Breast epithelium (tissue), 4 donors: ENCODE results near the gene PLPPR3. TPM values are rescaled to one million over a fixed set of nuclear protein-coding genes. Genes with fewer than 3 reads are reported as not detected.

Source experiments
- DNase-seq, 2 donors: peaks; one replicate each; pipeline ENCODE4 v3.0.0-alpha.2; 2019; ENCODE audit warnings: low spot score in 2 of 2
- H3K27ac ChIP-seq, 2 donors: fragments of 200-600 bp; sonication (generic) in 1 of 2; one replicate each; pipeline ENCODE4 v1.5.1; 2016 to 2019; ENCODE audit warnings: mild to moderate bottlenecking in 1 of 2
- H3K27me3 ChIP-seq, 2 donors: fragments of 200-600 bp; sonication (generic) in 1 of 2; one replicate each; pipeline versions ENCODE4 v1.5.1 to v1.6.0; 2017 to 2019; ENCODE audit warnings: control low read depth in 1 of 2, mild to moderate bottlenecking in 1 of 2
- H3K36me3 ChIP-seq: fragments of 200-600 bp; one replicate; pipeline ENCODE4 v1.5.1; 2019
- H3K4me1 ChIP-seq, 2 donors: fragments of 200-600 bp; sonication (generic); one replicate each; pipeline ENCODE4 v1.5.1; 2016 to 2019; ENCODE audit warnings: control low read depth in 1 of 2
- H3K4me3 ChIP-seq, 3 donors: fragments of 200-600 bp; sonication (generic); 1 replicate in 2 of 3; 2 replicates in 1 of 3; pipeline ENCODE4 v1.5.1; 2016 to 2019; ENCODE audit warnings: mild to moderate bottlenecking in 3 of 3, moderate library complexity in 2 of 3
- H3K9me3 ChIP-seq, 2 donors: fragments of 200-600 bp; sonication (generic) in 1 of 2; one replicate each; pipeline ENCODE4 v1.5.1; 2016 to 2019; ENCODE audit warnings: control low read depth in 1 of 2
- POLR2A ChIP-seq: fragments of 450-650 bp; IDR thresholded peaks from one replicate; pipeline ENCODE4 v1.6.1; 2016; ENCODE audit warnings: antibody characterized with exemption, mild to moderate bottlenecking, moderate library complexity
- POLR2AphosphoS5 ChIP-seq, 3 donors: sonication (generic); formaldehyde crosslinking; IDR thresholded peaks; one replicate each; pipeline ENCODE4 v1.6.1; 2017; ENCODE audit warnings: antibody characterized with exemption in 3 of 3
- intact Hi-C: fragments of 100-400 bp; cut with DNase I; formaldehyde crosslinking; loops from one replicate; pipeline ENCODE4 v1.15.1; 2023; ENCODE audit warnings: low total_unique reads
- total RNA-seq, 3 donors: library from RNA; depleted of rRNA; stranded (reverse); fragments of >200 nt; gene quantifications; one replicate each; pipeline ENCODE4 v1.1.0, GENCODE V29; 2016
- TF ChIP-seq, protein P1 (sequence below), 3 donors: fragments of 450-650 bp; IDR thresholded peaks; one replicate each; pipeline ENCODE4 v1.5.1; 2016 to 2017; ENCODE audit warnings: antibody characterized with exemption in 3 of 3, mild to moderate bottlenecking in 3 of 3, moderate library complexity in 3 of 3

Gene PLPPR3
- total RNA-seq, 3 donors from 2014 or later, result 6.9 to 9.1 TPM; not detected in 1

DNA sequence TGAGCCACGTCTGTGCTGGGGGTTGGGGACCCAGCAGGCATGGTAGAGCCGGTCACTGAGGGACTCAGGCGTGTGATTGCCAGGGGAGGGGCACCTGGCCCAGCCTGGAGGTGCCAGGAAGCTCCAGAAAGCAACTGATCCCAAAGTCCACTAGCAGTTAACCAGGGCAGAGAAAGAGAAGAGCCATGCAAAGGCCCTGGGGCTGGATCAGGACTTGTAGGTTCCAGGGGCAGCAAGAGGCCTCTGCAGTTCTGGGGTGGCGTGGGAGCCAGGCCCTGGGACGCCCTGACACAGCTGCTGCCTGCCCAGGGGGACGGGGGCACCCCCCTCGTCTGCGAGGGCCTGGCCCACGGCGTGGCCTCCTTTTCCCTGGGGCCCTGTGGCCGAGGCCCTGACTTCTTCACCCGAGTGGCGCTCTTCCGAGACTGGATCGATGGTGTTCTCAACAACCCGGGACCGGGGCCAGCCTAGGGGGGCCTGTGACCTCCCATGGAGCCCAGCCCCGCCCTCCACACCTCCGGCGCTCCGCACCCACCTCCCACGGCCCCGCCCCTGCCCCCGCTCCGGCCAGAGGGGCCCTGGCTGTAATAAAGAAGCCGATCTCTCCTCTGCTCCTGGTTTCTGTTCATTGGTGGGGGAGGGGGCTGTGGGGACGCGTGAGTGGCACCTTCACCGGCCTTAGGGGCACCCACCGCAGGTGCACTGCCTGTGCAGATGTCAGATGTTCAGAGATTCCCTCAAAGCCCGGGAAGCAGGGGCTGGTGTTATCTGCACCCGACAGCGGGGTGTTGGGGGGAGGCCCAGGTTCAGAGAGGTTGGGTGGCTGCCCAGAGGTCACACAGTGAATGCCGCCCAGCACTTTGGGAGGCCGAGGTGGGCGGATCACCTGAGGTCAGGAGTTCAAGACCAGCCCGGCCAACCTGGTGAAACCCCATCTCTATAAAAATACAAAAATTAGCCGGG, 9.9 kb upstream of the PLPPR3 start:
- H3K4me3 ChIP-seq, result no peak overlapping the region
- no peaks in the 10 kb centered on the region for H3K36me3 ChIP-seq
- intact Hi-C loops, result no loop called here
- H3K9me3 ChIP-seq, result no peaks in the 10 kb centered on the region
- TF ChIP-seq, protein P1, sequence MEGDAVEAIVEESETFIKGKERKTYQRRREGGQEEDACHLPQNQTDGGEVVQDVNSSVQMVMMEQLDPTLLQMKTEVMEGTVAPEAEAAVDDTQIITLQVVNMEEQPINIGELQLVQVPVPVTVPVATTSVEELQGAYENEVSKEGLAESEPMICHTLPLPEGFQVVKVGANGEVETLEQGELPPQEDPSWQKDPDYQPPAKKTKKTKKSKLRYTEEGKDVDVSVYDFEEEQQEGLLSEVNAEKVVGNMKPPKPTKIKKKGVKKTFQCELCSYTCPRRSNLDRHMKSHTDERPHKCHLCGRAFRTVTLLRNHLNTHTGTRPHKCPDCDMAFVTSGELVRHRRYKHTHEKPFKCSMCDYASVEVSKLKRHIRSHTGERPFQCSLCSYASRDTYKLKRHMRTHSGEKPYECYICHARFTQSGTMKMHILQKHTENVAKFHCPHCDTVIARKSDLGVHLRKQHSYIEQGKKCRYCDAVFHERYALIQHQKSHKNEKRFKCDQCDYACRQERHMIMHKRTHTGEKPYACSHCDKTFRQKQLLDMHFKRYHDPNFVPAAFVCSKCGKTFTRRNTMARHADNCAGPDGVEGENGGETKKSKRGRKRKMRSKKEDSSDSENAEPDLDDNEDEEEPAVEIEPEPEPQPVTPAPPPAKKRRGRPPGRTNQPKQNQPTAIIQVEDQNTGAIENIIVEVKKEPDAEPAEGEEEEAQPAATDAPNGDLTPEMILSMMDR (IDR thresholded peaks at IDR 0.05), result no peak
- TF ChIP-seq POLR2AphosphoS5 (IDR thresholded peaks at IDR 0.05), result no peak
- no peak for TF ChIP-seq POLR2A
- H3K27me3 ChIP-seq, result peaks cover 8 to 43% of the 10 kb centered on the region in 2 donors
- no peak overlapping the region for H3K27ac ChIP-seq
- DNase-seq, result no peak
- H3K4me1 ChIP-seq, result no peaks in the 10 kb centered on the region

DNA sequence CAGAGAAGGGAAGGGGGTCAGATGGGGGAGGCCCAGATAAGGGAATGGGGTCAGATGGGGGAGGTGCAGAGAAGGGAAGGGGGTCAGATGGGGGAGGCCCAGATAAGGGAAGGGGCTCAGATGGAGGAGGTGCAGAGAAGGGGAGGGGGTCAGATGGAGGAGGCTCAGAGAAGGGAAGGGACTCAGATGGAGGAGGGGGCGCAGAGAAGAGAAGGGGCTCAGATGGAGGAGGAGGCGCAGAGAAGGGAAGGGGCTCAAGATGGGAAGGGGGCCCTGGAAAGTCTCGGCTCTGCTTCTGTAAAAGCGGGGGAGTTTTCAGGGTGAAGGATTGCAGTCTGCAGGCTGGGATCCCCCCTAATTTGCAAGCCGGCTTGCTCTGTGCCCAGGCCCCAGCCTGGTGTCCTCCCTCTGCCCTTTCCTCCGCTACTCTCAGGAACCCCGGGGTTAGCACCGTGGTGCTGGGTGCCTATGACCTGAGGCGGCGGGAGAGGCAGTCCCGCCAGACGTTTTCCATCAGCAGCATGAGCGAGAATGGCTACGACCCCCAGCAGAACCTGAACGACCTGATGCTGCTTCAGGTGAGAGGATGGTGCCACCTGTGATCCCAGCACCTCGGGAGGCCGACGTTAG, 7.5 kb upstream of the PLPPR3 start:
- no peaks in the 10 kb centered on the region for H3K4me1 ChIP-seq

DNA sequence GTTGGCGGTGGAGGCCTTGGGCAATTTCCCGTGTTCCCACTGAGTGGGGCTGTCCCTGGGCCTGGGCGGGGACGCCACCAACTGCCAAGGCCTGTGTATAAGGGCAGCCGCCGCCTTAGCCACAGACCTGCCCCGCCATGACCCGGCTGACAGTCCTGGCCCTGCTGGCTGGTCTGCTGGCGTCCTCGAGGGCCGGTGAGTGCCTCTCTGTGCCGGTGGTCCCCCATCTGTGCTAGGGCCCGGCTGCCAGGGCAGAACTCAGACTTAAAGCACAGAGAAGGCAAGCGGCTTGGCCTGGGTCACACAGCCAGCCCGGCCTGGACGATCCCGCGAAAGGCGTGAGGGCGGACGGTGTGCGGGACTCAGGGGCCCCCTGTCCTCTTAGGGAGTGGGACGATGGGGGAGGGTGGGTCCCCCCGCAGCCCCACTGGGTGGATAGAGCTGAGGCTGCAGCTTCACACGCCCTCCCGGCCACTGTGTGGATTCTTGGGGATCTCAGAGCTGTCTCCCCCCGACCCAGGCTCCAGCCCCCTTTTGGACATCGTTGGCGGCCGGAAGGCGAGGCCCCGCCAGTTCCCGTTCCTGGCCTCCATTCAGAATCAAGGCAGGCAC, 6.1 kb upstream of the PLPPR3 start, which contains the start of gene AZU1:
AZU1 (plus strand) TSS at position 128 of the 612 bp plus-strand sequence; CDS start at position 138, 10 bp downstream.
- no peak within 1 kb of the TSS for H3K27ac ChIP-seq
- TF ChIP-seq, protein P1 (IDR thresholded peaks at IDR 0.05), result no peak
- TF ChIP-seq POLR2AphosphoS5 (IDR thresholded peaks at IDR 0.05), result no peak
- TF ChIP-seq POLR2A, result no peak
- intact Hi-C loops, result no loop called here
- no peak for DNase-seq
- no peaks in the 10 kb centered on the region for H3K9me3 ChIP-seq
- H3K4me3 ChIP-seq, result no peak within 1 kb of the TSS
- peaks cover 2 to 35% of the 10 kb centered on the region in 2 donors for H3K27me3 ChIP-seq
- H3K4me1 ChIP-seq, result no peaks in the 10 kb centered on the region
- no peaks in the 10 kb centered on the region for H3K36me3 ChIP-seq

More for the DNA sequence above, 7.5 kb upstream of the PLPPR3 start:
- Histone ChIP-seq H3K9me3 (no peaks in the 10 kb centered on the region), H3K36me3 (no peaks in the 10 kb centered on the region), H3K27ac (no peak overlapping the region), H3K4me3 (no peak overlapping the region), H3K27me3 (peaks cover 2 to 28% of the 10 kb centered on the region in 2 donors)
- no peak for DNase-seq
- TF ChIP-seq, protein P1 (IDR thresholded peaks at IDR 0.05), result no peak
- no peak for TF ChIP-seq POLR2A
- no peak for TF ChIP-seq POLR2AphosphoS5 (IDR thresholded peaks at IDR 0.05)
- intact Hi-C loops, result no loop called here

DNA sequence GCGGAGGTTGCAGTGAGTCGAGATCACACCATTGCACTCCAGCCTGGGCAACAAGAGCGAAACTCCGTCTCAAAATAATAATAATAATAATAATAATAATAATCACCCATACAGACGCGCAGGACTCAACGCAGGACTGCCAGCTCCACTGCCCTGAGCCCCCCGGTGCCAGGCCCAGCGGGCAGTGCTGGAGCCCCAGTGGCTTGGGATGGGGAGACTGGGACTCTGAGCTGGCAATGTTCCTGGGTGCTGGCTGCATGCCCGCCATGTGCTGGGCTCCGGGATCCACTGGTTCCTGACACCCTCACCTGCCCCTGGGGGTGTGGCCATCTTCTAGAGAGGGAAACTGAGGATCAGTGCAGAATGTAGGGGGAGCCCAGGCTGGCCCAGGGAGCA, 5.6 kb upstream of the PLPPR3 start:
- no peaks in the 10 kb centered on the region for H3K36me3 ChIP-seq
- no peaks in the 10 kb centered on the region for H3K9me3 ChIP-seq
- peaks cover 0 to 3% of the 10 kb centered on the region in 2 donors for H3K4me1 ChIP-seq
- DNase-seq, result no peak
- H3K27me3 ChIP-seq, result peaks cover 5 to 38% of the 10 kb centered on the region in 2 donors
- intact Hi-C loops, result no loop called here
- TF ChIP-seq POLR2AphosphoS5 (IDR thresholded peaks at IDR 0.05) (no peak), POLR2A (no peak)
- TF ChIP-seq, protein P1 (IDR thresholded peaks at IDR 0.05), result no peak
- H3K4me3 ChIP-seq, result no peak overlapping the region
- no peak overlapping the region for H3K27ac ChIP-seq
